Left hindlimb (tissue), 1 donor: ENCODE results near the gene CAV1.
"Not testable (repeated sequence)": the region's sequence is repeated elsewhere in the genome, so short reads cannot be mapped to it uniquely, and the experiment has no call there.

Source experiments
- DNase-seq: peaks from one replicate; pipeline ENCODE4 v3.0.0-alpha.2; 2018

Gene CAV1, protein sequence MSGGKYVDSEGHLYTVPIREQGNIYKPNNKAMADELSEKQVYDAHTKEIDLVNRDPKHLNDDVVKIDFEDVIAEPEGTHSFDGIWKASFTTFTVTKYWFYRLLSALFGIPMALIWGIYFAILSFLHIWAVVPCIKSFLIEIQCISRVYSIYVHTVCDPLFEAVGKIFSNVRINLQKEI

DNA sequence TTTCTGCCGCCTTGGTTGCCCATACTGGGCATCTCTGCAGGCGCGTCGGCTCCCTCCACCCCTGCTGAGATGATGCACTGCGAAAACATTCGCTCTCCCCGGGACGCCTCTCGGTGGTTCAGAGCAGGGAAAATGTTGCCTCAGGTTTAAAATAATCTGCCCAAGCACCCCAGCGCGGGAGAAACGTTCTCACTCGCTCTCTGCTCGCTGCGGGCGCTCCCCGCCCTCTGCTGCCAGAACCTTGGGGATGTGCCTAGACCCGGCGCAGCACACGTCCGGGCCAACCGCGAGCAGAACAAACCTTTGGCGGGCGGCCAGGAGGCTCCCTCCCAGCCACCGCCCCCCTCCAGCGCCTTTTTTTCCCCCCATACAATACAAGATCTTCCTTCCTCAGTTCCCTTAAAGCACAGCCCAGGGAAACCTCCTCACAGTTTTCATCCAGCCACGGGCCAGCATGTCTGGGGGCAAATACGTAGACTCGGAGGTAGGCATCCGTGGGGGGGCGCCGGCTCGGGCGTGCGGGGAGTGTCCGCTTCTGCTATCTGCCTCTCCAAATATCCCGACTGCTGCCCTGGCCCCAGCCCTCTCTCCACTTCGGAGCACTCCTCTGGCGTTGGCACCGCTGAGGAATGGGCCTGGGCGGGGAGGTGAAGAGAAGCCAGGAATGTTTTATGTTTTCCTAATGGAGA lies at the start of gene CAV1:
CAV1 (plus strand) TSS at position 428 of the 689 bp plus-strand sequence; CDS start at position 455, 27 bp downstream.
- peak; percentile 78 for DNase-seq

DNA sequence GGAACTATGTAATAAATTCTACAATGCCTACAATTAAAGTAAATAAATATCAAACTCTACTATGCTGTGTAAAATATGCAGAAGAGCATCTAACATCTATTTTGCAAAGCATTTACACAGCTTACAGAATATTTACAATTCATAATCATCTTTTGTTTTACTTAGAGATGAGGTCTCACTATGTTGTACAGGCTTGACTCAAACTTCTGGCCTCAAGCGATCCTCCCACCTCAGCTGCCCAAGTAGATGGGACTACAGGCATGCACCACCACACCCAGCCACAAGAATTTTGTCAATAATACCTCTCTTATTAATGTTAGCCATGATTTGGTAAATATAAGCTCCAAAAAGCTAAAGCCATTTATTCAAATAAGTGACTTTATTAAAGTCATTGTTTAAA lies 47.2 kb upstream of the CAV1 start:
- no peak for DNase-seq

DNA sequence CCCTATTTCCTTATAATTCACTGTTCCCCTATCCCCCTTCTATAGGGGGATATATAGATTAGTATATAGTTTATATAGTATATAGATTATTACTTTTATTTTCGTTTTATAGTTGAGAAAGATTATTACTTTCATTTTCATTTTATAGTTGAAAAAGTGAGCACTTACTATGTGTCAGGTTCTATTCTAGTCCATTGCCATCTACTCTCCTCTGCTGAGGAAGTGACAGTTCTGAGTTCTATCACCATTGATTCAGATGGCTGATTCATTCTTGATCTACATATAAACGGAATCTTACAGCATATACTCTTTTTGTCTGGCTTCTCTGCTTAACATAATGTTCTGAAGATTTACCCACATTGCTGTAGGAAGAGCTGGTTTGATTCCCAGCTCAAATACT lies 46.0 kb upstream of the CAV1 start:
- no peak for DNase-seq

DNA sequence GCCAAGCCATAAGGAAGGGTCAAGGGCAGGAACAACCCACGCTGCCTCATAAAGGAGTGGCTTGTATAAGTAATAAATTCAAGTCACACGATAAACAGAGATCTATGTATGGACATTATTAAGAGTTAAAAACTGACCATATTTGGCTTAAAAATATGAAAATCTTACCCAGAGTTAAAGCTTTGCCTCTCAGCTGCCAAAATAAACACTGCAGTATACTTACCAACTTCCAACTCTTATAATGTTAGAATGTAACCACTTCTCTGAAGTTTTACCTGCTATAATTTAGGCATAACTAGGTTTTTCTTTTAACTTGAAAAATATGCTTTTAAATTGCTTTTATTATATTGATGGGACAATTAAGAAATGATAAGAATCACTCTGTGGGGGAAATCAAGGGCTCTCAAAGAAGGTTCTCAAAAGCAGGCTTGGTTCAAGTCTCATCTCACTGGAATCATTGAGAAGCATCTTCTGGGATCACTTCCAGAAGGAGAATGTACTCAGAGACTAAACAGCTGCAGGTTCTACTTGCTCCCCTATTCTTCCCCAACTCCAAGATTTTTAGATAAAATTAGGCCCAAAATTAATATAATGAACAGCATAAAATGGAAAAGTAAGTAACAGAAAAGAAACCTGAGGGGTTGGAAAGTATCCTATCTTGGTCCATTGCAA lies 41.4 kb upstream of the CAV1 start:
- DNase-seq, result no peak

DNA sequence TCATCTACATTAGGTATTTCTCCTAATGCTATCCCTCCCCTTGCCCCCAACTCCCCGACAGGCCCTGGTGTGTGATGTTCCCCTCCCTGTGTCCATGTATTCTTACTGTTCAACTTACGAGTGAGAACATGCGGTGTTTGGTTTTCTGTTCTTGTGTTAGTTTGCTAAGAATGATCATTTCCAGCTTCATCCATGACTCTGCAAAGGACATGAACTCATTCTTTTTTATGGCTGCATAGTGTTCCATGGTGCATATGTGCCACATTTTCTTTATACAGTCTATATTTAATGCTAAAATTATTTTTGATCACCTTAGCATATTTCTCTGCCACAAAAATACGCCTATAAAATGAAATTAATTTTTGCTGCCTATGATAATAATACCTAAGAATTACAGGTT lies 40.4 kb upstream of the CAV1 start:
- DNase-seq, result not testable (repeated sequence)

DNA sequence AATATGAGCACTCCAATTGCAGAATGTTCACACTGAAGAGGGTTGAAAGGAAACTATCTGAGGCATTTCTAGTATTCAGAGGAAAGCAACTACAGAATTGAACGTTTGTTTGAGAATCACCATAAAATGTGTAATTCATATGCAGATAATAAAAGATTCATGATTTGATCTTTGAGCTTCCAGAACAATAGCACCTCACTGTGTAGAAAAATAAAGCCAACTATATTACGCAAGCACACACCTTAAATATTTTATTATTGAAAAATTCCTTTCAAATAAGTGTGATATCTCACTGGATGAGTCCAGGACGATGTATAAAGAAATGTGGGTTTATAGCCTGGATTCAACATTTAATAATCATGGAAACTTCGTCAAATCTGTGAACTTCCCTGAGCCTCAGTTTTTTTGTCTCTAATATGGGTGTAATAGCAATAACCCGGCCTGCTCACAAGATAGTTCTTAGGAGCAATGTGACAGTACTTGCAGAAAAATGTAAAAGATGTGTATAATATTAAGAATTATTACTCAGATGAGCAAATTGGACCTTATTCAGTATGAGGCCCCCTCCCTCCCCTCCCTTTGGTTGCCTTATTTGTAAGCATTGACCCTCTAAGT lies 36.8 kb upstream of the CAV1 start:
- no peak for DNase-seq

DNA sequence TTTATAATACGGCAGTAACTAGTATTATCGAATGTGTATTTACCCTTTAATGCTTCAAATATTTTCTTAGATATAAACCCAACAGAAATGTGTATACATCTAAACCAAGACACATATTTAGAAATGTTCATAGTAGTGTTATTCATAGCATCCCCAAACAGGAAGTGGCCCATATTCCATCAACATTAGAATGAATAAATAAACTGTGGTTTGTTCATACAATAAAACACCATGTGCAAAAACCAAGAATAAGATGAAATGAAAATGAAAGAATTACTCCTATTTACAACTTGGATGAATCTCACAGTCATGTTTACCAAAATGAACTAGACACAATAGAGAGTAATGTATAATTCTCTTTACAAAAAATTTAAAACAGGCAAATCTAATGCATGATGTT lies 34.5 kb upstream of the CAV1 start:
- DNase-seq, result no peak

DNA sequence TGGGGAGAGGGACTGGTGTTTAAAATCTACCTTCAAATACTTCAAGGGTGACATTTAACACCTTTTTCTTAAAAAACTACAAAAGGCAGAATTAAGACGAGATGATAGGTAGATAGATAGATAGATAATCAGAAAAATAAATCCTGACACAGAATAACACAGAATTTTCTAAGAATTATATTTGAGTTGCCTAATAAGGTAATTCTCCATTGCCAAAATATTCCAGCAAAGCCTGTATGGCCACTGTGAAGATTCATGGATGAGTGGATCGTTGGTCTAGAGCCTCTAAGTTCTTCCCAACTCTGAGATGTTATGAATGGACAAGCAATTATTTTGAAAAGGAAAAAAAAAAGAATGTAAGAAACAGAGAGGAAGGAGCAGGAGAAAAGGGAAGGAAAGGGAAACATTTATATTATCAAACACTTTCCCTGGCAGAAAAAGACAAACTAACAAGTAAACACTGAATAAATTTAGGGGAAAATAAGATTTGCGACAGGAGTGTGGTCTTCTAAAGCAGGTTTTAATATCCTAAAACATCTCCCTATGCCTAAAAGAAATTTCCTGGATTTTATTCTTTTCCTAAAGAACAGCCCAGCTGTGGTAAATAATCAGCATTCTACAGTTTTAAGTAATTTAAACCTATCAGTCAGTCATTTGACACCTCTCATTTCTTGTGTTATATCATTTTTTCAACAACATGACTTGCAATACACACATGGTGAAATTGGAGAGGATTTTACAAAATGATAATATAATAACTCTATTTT lies 32.8 kb upstream of the CAV1 start:
- DNase-seq, result no peak

DNA sequence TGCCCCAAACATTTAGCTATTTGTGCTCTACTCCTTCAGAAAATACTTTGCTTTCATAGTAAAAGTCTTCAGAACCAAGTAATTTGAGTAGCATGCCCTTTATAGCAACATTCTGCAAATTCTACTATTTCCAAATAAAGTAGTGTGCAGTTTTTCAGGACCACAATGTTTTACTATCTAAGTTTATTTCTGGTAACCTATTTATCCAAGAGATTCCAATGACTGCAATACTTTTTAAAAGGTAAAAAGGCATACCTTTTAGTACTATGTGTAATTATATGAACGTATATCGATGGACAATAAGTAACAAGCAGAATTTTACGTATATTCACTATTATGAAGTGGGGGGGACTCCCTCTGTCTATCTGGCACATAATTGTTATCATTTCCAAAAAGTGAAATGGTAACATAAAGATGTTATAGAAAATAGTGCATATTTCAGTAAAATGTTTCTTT lies 32.2 kb upstream of the CAV1 start:
- DNase-seq, result no peak

DNA sequence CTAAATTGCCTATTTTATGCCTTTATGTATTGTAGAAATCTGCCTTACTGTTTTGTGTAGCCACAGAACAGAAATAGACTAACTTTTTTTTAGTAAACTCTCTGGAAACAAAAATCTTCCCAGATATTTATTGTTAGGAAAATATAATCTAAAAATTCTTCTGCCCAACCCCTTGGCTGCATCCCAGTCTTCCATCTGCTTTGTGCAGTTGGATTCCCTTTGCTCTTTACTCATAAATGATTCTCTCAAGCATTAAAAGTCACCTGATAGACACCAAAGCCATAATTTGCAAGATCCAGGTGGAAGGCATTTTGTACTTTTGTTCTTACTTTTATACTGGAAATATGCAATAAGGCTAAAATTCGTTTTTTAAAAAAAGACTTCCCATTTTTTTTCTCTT lies 31.4 kb upstream of the CAV1 start:
- no peak for DNase-seq

DNA sequence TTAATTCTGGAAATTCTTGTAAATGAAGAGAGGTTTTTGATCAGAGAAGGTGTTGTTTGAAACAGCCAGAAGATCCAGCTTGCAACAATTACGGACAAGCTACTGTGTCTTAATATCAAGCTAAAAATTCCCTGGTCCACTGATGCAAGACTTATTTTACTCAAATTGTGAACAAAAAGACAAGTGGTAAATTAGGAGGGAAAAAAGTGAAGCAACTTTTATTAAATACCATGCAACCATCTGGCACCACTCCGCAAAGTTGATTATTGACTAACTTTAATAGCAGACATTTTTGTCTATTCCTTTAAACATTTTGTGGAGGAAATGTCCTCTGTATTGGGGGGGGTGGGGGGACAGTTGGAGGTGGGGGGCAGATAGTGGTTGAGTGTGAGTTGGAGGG lies 30.4 kb upstream of the CAV1 start:
- DNase-seq, result no peak

DNA sequence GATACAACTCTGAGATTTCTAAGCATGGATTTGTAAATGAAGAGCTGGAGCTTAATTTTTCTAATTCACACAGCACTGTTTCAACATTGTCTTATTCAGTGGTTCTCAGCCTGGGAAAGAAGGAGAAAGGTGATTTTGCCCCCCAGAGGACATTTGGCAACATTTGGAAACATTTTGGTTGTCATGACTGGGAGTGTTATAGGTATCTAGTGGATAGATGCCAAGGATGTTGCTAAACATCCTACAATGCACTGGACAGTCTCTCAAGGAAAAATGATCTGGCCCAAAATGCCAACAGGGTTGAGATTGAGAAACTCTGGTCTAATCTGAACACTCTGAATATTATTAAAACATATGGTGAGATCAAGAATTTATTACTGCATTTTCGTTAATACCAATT lies 29.1 kb upstream of the CAV1 start:
- no peak for DNase-seq

DNA sequence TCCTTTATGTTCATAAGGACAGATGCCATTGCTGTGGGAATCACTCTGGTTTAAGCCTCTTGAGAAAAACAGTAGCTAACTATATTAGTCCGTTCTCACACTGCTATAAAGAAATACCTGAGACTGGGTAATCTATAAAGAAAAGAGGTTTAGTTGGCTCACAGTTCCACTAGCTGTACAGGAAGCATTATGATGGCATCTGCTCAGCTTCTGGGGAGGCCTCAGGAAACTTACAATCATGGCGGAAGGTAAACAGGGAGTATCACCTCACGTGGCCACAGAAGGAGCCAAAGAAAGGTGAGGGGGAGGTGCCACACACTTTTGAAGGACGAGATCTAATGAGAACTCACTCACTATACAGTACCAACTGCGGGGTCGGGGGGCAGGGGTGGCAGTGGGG lies 28.2 kb upstream of the CAV1 start:
- no peak for DNase-seq

DNA sequence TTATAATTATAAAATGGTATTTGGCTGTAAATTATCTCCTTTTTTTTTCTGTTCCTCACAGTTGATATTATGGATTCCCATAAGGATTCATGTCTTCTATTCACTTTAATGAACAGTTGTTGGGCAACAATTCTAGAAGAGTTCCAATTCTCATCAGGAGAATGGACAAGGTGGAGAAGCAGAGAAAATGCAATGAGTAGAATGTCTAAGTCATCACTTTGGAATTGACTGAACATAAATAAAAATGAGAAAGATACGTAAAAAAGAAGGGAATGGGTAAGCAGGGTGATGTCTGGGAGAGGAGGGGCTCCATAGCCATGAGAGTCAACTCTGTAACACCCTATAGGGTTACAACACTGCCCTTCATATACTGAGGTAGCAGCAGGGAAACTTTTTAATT lies 27.1 kb upstream of the CAV1 start:
- DNase-seq, result no peak

DNA sequence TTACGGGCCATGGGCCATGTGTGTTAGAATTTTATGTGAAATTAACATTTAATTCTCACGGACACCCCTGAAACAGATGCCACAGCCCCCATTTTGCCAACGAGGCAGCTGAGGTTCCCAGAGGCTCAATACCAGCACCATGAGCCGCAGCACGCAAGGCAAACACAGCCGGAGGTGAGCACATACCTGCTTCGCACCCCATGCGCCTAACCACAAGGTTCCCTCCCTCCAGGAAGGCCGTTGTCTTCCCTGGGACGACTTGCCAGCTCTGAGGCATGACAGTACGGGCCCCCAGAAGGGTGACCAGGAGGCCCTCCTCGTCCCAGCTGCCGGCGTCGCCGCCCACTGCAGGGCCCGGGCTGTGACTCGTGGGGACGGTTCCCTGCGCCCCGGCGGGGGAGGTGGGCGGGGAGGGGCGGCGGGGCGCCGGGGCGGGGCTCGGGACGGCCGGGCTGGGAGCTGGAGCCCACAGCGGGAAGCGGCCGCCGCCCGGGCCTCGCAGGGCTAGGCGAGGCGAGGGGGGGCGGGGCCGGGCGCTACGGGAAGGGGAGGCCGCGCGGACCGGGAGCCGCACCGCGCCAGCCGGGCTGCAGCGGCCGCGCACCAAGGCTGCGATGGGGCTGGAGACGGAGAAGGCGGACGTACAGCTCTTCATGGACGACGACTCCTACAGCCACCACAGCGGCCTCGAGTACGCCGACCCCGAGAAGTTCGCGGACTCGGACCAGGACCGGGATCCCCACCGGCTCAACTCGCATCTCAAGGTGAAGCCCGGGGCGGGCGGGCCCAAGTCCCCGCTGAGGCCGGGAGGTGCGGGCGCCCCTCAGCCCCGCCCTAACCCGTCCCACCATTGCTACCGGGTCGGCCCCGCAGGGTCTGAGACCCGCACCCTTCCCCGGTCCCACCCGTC lies 25.4 kb upstream of the CAV1 start, which contains the start of gene CAV2:
CAV2 (plus strand) TSS at position 571 of the 910 bp plus-strand sequence; CDS start at position 615, 44 bp downstream.
- peak; percentile 78 for DNase-seq

DNA sequence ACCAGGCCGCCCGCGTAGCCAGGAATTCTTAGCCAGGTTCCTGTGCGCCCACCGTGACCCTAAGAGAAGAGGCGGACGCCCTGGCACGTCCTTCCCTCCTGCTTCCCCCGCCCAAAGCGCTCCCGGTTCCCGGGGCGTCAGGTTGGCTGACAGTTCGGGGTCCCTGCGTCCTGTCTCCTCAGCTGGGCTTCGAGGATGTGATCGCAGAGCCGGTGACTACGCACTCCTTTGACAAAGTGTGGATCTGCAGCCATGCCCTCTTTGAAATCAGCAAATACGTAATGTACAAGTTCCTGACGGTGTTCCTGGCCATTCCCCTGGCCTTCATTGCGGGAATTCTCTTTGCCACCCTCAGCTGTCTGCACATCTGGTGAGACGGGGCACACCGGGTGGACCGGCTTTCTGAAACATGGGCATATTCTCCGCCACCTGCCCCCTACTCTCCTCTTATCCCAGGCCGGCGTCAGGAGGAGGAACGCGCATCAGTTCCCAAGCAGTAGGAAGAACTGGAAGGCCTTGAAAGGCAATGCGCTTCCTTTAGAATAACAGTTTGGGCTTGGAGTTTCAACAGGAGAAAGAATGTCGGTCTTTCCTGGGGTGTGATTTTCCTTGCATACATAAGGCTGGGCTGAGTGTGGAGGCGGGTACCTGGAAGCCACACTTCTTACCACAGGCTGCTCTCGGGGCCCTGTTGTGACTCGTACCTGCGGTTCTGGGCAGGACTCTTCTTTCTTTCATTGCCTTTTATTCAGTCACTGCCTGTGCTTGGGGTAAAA lies 24.6 kb upstream of the CAV1 start:
- DNase-seq, result peak; percentile 46

DNA sequence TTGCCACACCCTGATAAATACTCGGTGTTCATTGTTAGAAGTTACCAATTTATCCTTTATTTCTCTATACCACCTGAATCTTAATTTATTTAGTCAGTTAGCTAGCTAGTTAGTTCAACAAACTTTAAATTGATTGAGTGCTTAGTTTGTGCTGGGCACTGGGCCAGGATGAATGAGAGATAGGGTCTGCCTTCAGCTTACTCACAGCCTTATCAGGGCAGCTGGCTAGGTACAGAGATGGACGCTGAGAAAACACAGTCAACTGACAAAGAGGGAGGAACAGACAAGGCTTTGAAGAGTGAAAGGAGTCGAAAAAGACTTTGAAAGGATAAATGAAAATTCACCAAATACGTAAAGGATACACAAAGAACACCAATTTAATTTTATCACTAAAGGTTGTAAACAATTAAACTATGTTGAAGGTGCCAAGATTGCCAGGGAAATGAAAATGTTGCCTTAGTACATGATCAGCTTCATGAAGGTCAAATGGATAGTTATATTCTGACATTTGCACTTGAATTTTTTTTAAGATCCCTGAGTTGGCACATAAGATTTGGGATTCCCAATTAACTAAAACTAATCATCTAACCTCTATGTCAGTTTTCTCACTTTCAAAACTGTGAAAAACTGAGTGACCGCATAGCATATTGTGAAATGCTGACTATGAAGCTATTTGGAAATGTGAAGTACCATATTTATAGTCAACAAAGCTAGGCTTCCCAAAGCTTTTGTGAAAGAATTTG lies 23.2 kb upstream of the CAV1 start:
- DNase-seq, result no peak

DNA sequence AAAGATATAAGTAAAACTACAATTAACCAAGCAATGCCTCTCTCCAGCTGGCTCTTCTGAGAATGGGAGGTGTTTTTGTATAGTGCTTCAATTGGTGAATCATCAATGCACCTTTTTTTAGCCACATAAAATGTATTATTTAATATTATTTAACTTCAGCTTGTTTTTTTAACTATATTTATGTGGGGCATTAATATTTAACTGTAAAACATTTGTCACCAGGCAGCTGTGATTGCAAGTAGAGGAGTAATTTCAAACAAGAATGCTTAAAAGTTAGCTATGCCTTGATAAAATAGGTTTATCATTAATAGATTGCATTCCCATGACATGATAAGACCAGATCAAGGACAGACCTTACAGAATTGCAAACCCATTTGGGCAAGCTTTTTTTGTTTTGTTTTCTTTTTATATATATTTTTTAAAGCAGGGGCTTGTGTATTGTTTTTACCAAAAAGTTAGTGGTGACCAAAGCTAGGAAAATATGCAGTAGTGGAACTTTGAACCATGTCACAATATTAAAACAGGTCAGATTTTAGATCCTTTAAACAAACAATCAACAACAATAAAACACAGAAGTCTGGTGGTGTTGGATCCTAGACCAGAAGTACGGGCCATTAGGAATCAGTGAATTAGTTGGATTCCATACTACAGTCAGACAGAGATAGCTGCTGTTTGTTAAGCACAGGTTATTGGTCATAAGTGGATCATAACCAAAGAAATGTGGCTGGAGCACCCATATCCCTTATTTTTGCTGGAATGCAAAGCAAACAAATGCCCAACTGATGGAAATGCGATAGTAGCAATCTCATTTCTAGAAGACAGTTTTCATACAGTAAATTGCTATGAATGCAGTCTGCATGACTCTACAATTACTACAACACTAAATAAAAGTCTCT lies 22.4 kb upstream of the CAV1 start:
- DNase-seq, result no peak

DNA sequence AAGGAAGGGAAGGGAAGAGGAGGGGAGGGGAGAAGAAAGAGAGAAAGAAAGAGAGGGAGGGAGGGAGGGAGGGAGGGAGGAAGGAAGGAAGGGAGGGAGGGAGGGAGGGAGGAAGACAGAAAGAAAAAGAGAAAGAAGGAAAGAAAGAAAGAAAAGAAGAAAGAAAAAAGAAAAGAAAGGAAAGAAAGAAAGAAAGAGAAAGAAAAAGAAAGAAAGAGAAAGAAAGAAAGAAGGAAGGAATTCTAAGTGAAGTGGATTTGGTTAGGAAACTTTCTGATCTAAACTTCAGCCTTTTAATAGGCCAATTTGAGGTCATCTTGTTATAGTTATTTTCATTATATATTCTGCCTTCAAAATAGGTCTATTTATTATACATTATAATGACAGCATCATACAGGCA lies 21.0 kb upstream of the CAV1 start:
- DNase-seq, result no peak
